GM18951 (cell line): ENCODE measurements around the gene VAMP2.

Source experiments
- POLR2A ChIP-seq: IDR thresholded peaks from 4 replicates; pipeline ENCODE4 v1.6.1; 2011; ENCODE audit warnings: mild to moderate bottlenecking; ENCODE audit not compliant: insufficient read length, insufficient read depth; ENCODE audit errors: extremely low read depth
- in situ Hi-C: fragments of 300-500 bp; cut with MboI; formaldehyde crosslinking; loops from one replicate; pipeline ENCODE4 v1.12.0; 2022; ENCODE audit warnings: low sequenced_read_pairs, mixed read lengths, inconsistent platforms; ENCODE audit not compliant: unreplicated experiment

VAMP2 gene

GRCh38 chr17:8155996-8156245 is 6.8 kb downstream of the VAMP2 start:
- TF ChIP-seq POLR2A = no peak
- in situ Hi-C loops = no loop called here

GRCh38 chr17:8155231-8155995 is 7.3 kb downstream of the VAMP2 start:
- no peak for TF ChIP-seq POLR2A
- in situ Hi-C loops = no loop called here

GRCh38 chr17:8154608-8155155 is 8.1 kb downstream of the VAMP2 start:
- in situ Hi-C loops = no loop called here
- no peak for TF ChIP-seq POLR2A

- in situ Hi-C loops = no loop called here
- peak; percentile 31 for TF ChIP-seq POLR2A
Observed at GRCh38 chr17:8153957-8154607, 8.7 kb downstream of the VAMP2 start.

GRCh38 chr17:8153525-8153956 is 9.2 kb downstream of the VAMP2 start:
- in situ Hi-C loops = no loop called here
- no peak for TF ChIP-seq POLR2A

- no peak for TF ChIP-seq POLR2A
- in situ Hi-C loops = no loop called here
Observed at GRCh38 chr17:8153031-8153451, 9.7 kb downstream of the VAMP2 start.

GRCh38 chr17:8152112-8152775 is 10.5 kb downstream of the VAMP2 start, which contains the start of gene PER1:
PER1 (minus strand) TSS chr17:8152404; CDS start chr17:8150706, 1,698 bp downstream.
- in situ Hi-C loops = no loop called here
- TF ChIP-seq POLR2A = peak; percentile 78

GRCh38 chr17:8151641-8152111 is 11.1 kb downstream of the VAMP2 start:
- TF ChIP-seq POLR2A = no peak
- in situ Hi-C loops = no loop called here

- in situ Hi-C loops = no loop called here
Observed at GRCh38 chr17:8151120-8151640, 11.6 kb downstream of the VAMP2 start.

GRCh38 chr17:8150194-8151119 is 12.3 kb downstream of the VAMP2 start:
- in situ Hi-C loops = no loop called here
- TF ChIP-seq POLR2A = no peak

More at GRCh38 chr17:8151120-8151640, 11.6 kb downstream of the VAMP2 start:
- peak; percentile 33 for TF ChIP-seq POLR2A

- in situ Hi-C loops = no loop called here
- TF ChIP-seq POLR2A = no peak
Observed at GRCh38 chr17:8149419-8150193, 13.1 kb downstream of the VAMP2 start.
